Astrocyte of the cerebellum (primary cell): ENCODE data around the gene CFAP46.

ENCODE experiments used
- DNase-seq: peaks from one replicate; pipeline ENCODE4 v3.0.0-alpha.2; 2011; ENCODE audit warnings: low read depth
- H3K4me3 ChIP-seq: 2 replicates; pipeline ENCODE4 v1.5.1; 2011; ENCODE audit warnings: mild to moderate bottlenecking, low read depth, low read length, moderate library complexity
- in situ Hi-C: cut with HindIII; loops from 2 replicates; pipeline ENCODE4 v1.10.0; 2017; ENCODE audit warnings: low sequenced_read_pairs
- TF ChIP-seq, protein P1 (sequence below): IDR thresholded peaks from 2 replicates; pipeline ENCODE4 v1.5.1; 2012; ENCODE audit warnings: low read length, low read depth, moderate library complexity, mild to moderate bottlenecking; ENCODE audit errors: missing control alignments

The CFAP46 gene

GRCh38 chr10:132867801-132868644 is 74.3 kb downstream of the CFAP46 start:
- DNase-seq: no peak
- TF ChIP-seq, protein P1, sequence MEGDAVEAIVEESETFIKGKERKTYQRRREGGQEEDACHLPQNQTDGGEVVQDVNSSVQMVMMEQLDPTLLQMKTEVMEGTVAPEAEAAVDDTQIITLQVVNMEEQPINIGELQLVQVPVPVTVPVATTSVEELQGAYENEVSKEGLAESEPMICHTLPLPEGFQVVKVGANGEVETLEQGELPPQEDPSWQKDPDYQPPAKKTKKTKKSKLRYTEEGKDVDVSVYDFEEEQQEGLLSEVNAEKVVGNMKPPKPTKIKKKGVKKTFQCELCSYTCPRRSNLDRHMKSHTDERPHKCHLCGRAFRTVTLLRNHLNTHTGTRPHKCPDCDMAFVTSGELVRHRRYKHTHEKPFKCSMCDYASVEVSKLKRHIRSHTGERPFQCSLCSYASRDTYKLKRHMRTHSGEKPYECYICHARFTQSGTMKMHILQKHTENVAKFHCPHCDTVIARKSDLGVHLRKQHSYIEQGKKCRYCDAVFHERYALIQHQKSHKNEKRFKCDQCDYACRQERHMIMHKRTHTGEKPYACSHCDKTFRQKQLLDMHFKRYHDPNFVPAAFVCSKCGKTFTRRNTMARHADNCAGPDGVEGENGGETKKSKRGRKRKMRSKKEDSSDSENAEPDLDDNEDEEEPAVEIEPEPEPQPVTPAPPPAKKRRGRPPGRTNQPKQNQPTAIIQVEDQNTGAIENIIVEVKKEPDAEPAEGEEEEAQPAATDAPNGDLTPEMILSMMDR: no peak
- in situ Hi-C loops: no loop called here
- no peak overlapping the region for H3K4me3 ChIP-seq

- TF ChIP-seq, protein P1: no peak
- in situ Hi-C loops: no loop called here
- H3K4me3 ChIP-seq: no peak overlapping the region
- DNase-seq: no peak
Observed at GRCh38 chr10:132866601-132867381, 75.6 kb downstream of the CFAP46 start.

GRCh38 chr10:132865851-132866600 is 76.3 kb downstream of the CFAP46 start:
- H3K4me3 ChIP-seq: no peak overlapping the region
- no peak for DNase-seq
- TF ChIP-seq, protein P1: no peak
- in situ Hi-C loops: no loop called here

GRCh38 chr10:132865171-132865631 is 77.2 kb downstream of the CFAP46 start:
- TF ChIP-seq, protein P1: no peak
- in situ Hi-C loops: no loop called here
- no peak for DNase-seq
- H3K4me3 ChIP-seq: no peak overlapping the region

- in situ Hi-C loops: no loop called here
- TF ChIP-seq, protein P1: no peak
- no peak overlapping the region for H3K4me3 ChIP-seq
- no peak for DNase-seq
Observed at GRCh38 chr10:132862485-132863420, 79.6 kb downstream of the CFAP46 start.
